Chondrocyte (in vitro differentiated cells): Measurements from ENCODE around the gene USP17L29. TPM values are rescaled to one million over a fixed set of nuclear protein-coding genes. Genes with fewer than 3 reads are reported as not detected.
"Not testable (repeated sequence)": the region's sequence is repeated elsewhere in the genome, so short reads cannot be mapped to it uniquely, and the experiment has no call there.

ENCODE experiments used
- DNase-seq: peaks from one replicate; pipeline ENCODE4 v3.0.0; 2021; ENCODE audit warnings: mixed read lengths, low spot score
- H3K27ac Mint-ChIP-seq: one replicate; pipeline ENCODE4 v1.8.0; 2021; ENCODE audit warnings: mild to moderate bottlenecking, moderate library complexity, mixed read lengths; ENCODE audit not compliant: unreplicated experiment
- H3K27me3 Mint-ChIP-seq: 2 replicates; pipeline ENCODE4 v1.8.0; 2021; ENCODE audit warnings: low read depth, mixed read lengths
- H3K36me3 Mint-ChIP-seq: 2 replicates; pipeline ENCODE4 v1.8.0; 2021; ENCODE audit warnings: low read depth, mixed read lengths
- H3K4me1 Mint-ChIP-seq: 2 replicates; pipeline ENCODE4 v1.8.0; 2021; ENCODE audit warnings: low read depth, mild to moderate bottlenecking, mixed read lengths
- H3K4me3 Mint-ChIP-seq: one replicate; pipeline ENCODE4 v1.8.0; 2021; ENCODE audit warnings: mild to moderate bottlenecking, moderate library complexity, mixed read lengths; ENCODE audit not compliant: unreplicated experiment
- H3K9me3 Mint-ChIP-seq: 2 replicates; pipeline ENCODE4 v1.8.0; 2021; ENCODE audit warnings: low read depth, mixed read lengths
- long read RNA-seq: library from polyadenylated mRNA; stranded (forward); transcript quantifications from one replicate; pipeline ENCODE4 v2.0.0, GENCODE V29; 2021
- total RNA-seq: library from RNA; stranded (reverse); gene quantifications from 3 replicates; pipeline ENCODE4 v1.2.1, GENCODE V29; 2021

USP17L29 gene, protein sequence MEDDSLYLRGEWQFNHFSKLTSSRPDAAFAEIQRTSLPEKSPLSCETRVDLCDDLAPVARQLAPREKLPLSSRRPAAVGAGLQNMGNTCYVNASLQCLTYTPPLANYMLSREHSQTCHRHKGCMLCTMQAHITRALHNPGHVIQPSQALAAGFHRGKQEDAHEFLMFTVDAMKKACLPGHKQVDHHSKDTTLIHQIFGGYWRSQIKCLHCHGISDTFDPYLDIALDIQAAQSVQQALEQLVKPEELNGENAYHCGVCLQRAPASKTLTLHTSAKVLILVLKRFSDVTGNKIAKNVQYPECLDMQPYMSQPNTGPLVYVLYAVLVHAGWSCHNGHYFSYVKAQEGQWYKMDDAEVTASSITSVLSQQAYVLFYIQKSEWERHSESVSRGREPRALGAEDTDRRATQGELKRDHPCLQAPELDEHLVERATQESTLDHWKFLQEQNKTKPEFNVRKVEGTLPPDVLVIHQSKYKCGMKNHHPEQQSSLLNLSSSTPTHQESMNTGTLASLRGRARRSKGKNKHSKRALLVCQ
- not detected in 3 replicates for total RNA-seq
- long read RNA-seq, result 0 reads

DNA sequence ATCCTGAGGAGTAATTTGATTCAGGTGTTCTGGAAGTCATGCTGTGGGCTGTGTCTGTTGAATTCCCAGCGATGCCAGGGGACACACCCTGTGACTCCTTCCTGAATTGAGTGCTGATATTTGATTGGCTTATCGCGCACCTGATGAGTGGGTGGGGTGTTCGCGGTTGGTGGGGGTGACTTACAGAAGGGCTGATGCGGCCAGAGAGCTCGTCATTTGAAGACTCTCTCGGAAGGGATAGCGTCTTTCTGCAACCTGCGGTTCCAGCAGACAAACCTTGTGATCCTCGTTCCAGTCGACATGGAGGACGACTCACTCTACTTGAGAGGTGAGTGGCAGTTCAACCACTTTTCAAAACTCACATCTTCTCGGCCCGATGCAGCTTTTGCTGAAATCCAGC, at the start of gene USP17L29:
TSS of gene USP17L29 (plus strand) at position 301 of the 400 bp plus-strand sequence. CDS start at position 301, 0 bp downstream.
- not testable (repeated sequence) for H3K9me3 Mint-ChIP-seq, H3K36me3 Mint-ChIP-seq, H3K27me3 Mint-ChIP-seq, H3K4me1 Mint-ChIP-seq, DNase-seq, H3K4me3 Mint-ChIP-seq, H3K27ac Mint-ChIP-seq

DNA sequence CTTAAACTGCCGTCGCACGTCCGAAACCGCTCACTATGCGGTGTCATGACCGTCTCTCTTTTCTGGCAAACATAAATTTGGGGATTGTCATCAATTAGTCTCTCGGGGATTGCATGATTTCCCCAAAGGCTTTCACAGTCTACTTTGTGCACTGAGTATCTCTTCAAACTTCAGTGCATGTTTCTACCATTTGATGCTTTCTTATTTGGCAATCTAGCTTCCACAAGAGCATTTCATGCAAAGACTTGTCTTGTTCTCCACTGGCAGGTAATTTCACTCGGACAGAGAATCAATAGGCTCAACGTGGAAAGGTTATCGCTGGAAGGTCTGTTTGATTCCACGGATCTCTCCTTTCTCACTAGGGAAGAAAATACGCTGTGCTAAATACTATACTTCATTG, 29.2 kb upstream of the USP17L29 start:
- H3K27ac Mint-ChIP-seq, H3K4me3 Mint-ChIP-seq, H3K36me3 Mint-ChIP-seq, H3K9me3 Mint-ChIP-seq, H3K4me1 Mint-ChIP-seq, H3K27me3 Mint-ChIP-seq, DNase-seq: not testable (repeated sequence)

DNA sequence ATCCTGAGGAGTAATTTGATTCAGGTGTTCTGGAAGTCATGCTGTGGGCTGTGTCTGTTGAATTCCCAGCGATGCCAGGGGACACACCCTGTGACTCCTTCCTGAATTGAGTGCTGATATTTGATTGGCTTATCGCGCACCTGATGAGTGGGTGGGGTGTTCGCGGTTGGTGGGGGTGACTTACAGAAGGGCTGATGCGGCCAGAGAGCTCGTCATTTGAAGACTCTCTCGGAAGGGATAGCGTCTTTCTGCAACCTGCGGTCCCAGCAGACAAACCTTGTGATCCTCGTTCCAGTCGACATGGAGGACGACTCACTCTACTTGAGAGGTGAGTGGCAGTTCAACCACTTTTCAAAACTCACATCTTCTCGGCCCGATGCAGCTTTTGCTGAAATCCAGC, 28.6 kb upstream of the USP17L29 start, which contains the start of gene USP17L24:
TSS of gene USP17L24 (plus strand) at position 301 of the 400 bp plus-strand sequence. CDS start at position 301, 0 bp downstream.
- H3K4me1 Mint-ChIP-seq, H3K27me3 Mint-ChIP-seq, H3K27ac Mint-ChIP-seq: not testable (repeated sequence)

DNA sequence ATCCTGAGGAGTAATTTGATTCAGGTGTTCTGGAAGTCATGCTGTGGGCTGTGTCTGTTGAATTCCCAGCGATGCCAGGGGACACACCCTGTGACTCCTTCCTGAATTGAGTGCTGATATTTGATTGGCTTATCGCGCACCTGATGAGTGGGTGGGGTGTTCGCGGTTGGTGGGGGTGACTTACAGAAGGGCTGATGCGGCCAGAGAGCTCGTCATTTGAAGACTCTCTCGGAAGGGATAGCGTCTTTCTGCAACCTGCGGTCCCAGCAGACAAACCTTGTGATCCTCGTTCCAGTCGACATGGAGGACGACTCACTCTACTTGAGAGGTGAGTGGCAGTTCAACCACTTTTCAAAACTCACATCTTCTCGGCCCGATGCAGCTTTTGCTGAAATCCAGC, 23.8 kb upstream of the USP17L29 start, which contains the start of gene USP17L25:
TSS of gene USP17L25 (plus strand) at position 301 of the 400 bp plus-strand sequence. CDS start at position 301, 0 bp downstream.
- not testable (repeated sequence) for H3K4me3 Mint-ChIP-seq, H3K27me3 Mint-ChIP-seq, H3K27ac Mint-ChIP-seq, H3K4me1 Mint-ChIP-seq, DNase-seq, H3K36me3 Mint-ChIP-seq, H3K9me3 Mint-ChIP-seq

More for the DNA sequence above, 28.6 kb upstream of the USP17L29 start, which contains the start of gene USP17L24:
- H3K4me3 Mint-ChIP-seq, H3K36me3 Mint-ChIP-seq, H3K9me3 Mint-ChIP-seq, DNase-seq: not testable (repeated sequence)

DNA sequence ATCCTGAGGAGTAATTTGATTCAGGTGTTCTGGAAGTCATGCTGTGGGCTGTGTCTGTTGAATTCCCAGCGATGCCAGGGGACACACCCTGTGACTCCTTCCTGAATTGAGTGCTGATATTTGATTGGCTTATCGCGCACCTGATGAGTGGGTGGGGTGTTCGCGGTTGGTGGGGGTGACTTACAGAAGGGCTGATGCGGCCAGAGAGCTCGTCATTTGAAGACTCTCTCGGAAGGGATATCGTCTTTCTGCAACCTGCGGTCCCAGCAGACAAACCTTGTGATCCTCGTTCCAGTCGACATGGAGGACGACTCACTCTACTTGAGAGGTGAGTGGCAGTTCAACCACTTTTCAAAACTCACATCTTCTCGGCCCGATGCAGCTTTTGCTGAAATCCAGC, 19.1 kb upstream of the USP17L29 start, which contains the start of gene USP17L26:
TSS of gene USP17L26 (plus strand) at position 301 of the 400 bp plus-strand sequence. CDS start at position 301, 0 bp downstream.
- not testable (repeated sequence) for DNase-seq, H3K36me3 Mint-ChIP-seq, H3K4me3 Mint-ChIP-seq, H3K4me1 Mint-ChIP-seq, H3K27ac Mint-ChIP-seq, H3K27me3 Mint-ChIP-seq, H3K9me3 Mint-ChIP-seq

DNA sequence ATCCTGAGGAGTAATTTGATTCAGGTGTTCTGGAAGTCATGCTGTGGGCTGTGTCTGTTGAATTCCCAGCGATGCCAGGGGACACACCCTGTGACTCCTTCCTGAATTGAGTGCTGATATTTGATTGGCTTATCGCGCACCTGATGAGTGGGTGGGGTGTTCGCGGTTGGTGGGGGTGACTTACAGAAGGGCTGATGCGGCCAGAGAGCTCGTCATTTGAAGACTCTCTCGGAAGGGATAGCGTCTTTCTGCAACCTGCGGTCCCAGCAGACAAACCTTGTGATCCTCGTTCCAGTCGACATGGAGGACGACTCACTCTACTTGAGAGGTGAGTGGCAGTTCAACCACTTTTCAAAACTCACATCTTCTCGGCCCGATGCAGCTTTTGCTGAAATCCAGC, 14.3 kb upstream of the USP17L29 start, which contains the start of gene USP17L5:
TSS of gene USP17L5 (plus strand) at position 301 of the 400 bp plus-strand sequence. CDS start at position 301, 0 bp downstream.
- H3K27ac Mint-ChIP-seq, result not testable (repeated sequence)

DNA sequence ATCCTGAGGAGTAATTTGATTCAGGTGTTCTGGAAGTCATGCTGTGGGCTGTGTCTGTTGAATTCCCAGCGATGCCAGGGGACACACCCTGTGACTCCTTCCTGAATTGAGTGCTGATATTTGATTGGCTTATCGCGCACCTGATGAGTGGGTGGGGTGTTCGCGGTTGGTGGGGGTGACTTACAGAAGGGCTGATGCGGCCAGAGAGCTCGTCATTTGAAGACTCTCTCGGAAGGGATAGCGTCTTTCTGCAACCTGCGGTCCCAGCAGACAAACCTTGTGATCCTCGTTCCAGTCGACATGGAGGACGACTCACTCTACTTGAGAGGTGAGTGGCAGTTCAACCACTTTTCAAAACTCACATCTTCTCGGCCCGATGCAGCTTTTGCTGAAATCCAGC, 9.6 kb upstream of the USP17L29 start, which contains the start of gene USP17L27:
TSS of gene USP17L27 (plus strand) at position 301 of the 400 bp plus-strand sequence. CDS start at position 301, 0 bp downstream.
- DNase-seq, H3K9me3 Mint-ChIP-seq, H3K4me1 Mint-ChIP-seq, H3K4me3 Mint-ChIP-seq, H3K36me3 Mint-ChIP-seq, H3K27me3 Mint-ChIP-seq, H3K27ac Mint-ChIP-seq: not testable (repeated sequence)

More for the DNA sequence above, 14.3 kb upstream of the USP17L29 start, which contains the start of gene USP17L5:
- H3K27me3 Mint-ChIP-seq, H3K4me1 Mint-ChIP-seq, H3K4me3 Mint-ChIP-seq, H3K36me3 Mint-ChIP-seq, H3K9me3 Mint-ChIP-seq, DNase-seq: not testable (repeated sequence)

DNA sequence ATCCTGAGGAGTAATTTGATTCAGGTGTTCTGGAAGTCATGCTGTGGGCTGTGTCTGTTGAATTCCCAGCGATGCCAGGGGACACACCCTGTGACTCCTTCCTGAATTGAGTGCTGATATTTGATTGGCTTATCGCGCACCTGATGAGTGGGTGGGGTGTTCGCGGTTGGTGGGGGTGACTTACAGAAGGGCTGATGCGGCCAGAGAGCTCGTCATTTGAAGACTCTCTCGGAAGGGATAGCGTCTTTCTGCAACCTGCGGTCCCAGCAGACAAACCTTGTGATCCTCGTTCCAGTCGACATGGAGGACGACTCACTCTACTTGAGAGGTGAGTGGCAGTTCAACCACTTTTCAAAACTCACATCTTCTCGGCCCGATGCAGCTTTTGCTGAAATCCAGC, 4.8 kb upstream of the USP17L29 start, which contains the start of gene USP17L28:
TSS of gene USP17L28 (plus strand) at position 301 of the 400 bp plus-strand sequence. CDS start at position 301, 0 bp downstream.
- not testable (repeated sequence) for H3K27me3 Mint-ChIP-seq, H3K27ac Mint-ChIP-seq, H3K36me3 Mint-ChIP-seq, H3K4me3 Mint-ChIP-seq, DNase-seq, H3K4me1 Mint-ChIP-seq, H3K9me3 Mint-ChIP-seq

DNA sequence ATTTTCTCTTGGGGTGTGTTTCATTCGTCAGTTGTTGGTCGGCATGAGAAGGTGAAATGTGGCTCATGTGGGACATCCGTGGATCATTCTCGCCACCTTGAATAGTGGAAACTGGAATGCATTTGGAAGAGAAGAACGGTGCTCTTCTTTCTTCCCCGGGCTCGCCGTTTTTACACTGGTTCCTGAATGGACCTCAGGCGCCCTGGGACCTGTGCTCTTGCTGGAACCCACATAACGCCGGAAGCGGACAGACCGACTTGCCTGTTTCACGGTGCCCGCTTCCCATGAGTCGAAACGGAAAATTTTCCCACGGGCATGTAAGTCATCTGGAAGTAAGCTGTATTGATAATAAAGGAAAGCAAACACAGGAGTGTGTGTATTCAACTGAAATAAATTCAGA, 2.6 kb upstream of the USP17L29 start:
- H3K27ac Mint-ChIP-seq, H3K27me3 Mint-ChIP-seq: not testable (repeated sequence)

DNA sequence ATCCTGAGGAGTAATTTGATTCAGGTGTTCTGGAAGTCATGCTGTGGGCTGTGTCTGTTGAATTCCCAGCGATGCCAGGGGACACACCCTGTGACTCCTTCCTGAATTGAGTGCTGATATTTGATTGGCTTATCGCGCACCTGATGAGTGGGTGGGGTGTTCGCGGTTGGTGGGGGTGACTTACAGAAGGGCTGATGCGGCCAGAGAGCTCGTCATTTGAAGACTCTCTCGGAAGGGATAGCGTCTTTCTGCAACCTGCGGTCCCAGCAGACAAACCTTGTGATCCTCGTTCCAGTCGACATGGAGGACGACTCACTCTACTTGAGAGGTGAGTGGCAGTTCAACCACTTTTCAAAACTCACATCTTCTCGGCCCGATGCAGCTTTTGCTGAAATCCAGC, 9.4 kb downstream of the USP17L29 start, which contains the start of gene USP17L30:
TSS of gene USP17L30 (plus strand) at position 301 of the 400 bp plus-strand sequence. CDS start at position 301, 0 bp downstream.
- not testable (repeated sequence) for H3K27ac Mint-ChIP-seq, H3K36me3 Mint-ChIP-seq, H3K4me1 Mint-ChIP-seq, DNase-seq, H3K4me3 Mint-ChIP-seq, H3K9me3 Mint-ChIP-seq, H3K27me3 Mint-ChIP-seq

More for the DNA sequence above, 2.6 kb upstream of the USP17L29 start:
- DNase-seq, H3K9me3 Mint-ChIP-seq, H3K36me3 Mint-ChIP-seq, H3K4me1 Mint-ChIP-seq, H3K4me3 Mint-ChIP-seq: not testable (repeated sequence)

DNA sequence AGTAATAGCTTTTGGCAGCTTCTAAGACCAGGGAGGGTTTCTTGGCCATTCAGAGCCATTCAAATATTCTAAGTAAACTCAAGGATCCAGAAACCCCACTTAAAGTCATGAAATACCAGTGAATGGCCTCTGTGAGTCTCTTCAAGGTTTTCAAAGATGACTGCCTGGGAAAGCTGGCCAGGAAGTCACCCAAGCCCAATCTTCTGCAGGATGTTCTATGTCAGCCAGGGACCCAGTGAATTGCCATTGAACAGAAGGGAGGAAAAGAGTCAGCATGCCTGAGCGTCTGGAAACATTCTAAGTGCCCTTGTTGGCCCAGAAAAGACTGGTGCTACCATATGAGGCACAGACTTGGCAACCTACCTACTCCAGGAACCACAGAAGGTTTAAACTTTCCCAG, 26.4 kb downstream of the USP17L29 start:
- not testable (repeated sequence) for H3K4me1 Mint-ChIP-seq, H3K27me3 Mint-ChIP-seq, H3K36me3 Mint-ChIP-seq, DNase-seq, H3K4me3 Mint-ChIP-seq, H3K9me3 Mint-ChIP-seq, H3K27ac Mint-ChIP-seq
